H1 (cell line): ENCODE measurements around the gene PLCH2. TPM values are rescaled to one million over a fixed set of nuclear protein-coding genes. Genes with fewer than 3 reads are reported as not detected.

Experiments
- CBX5 ChIP-seq: fragments of 300-800, 300-1000 bp; sonication (generic); IDR thresholded peaks from 2 replicates; pipeline ENCODE4 v1.7.1; 2016; ENCODE audit warnings: antibody characterized with exemption, low read length, low read depth
- CHD1 ChIP-seq: IDR thresholded peaks from 2 replicates; pipeline ENCODE4 v1.6.1; 2012; ENCODE audit warnings: low read depth, low read length, improper control_type of control experiment
- CHD7 ChIP-seq: fragments of 300-600 bp; sonication (generic); IDR thresholded peaks from 2 replicates; pipeline ENCODE4 v1.7.1; 2012; ENCODE audit warnings: low read length, moderate library complexity, mild to moderate bottlenecking, inconsistent platforms; ENCODE audit not compliant: insufficient replicate concordance
- CTBP2 ChIP-seq: IDR thresholded peaks from 2 replicates; pipeline ENCODE4 v1.7.0; 2011; ENCODE audit warnings: borderline replicate concordance, mild to moderate bottlenecking, moderate library complexity, mixed read lengths, low read length; ENCODE audit not compliant: insufficient read depth, insufficient read length
- JUND ChIP-seq: IDR thresholded peaks from 2 replicates; pipeline ENCODE4 v1.6.1; 2011; ENCODE audit warnings: mild to moderate bottlenecking, improper control_type of control experiment, low read length
- RAD21 ChIP-seq, 2 experiments: IDR thresholded peaks in 1 of 2; conservative IDR thresholded peaks in 1 of 2; 2 replicates each; pipeline ENCODE4 v1.6.1; 2011; ENCODE audit warnings: low read depth in 2 of 2, low read length in 2 of 2, improper control_type of control experiment in 1 of 2, inconsistent platforms in 1 of 2, mild to moderate bottlenecking in 1 of 2, moderate library complexity in 1 of 2
- SIRT6 ChIP-seq: IDR thresholded peaks from one replicate; pipeline ENCODE4 v1.7.1; 2012; ENCODE audit warnings: low read length, inconsistent platforms
- TCF12 ChIP-seq: IDR thresholded peaks from 2 replicates; pipeline ENCODE4 v1.6.1; 2011; ENCODE audit warnings: low read depth, mild to moderate bottlenecking, low read length
- polyA plus RNA-seq, 7 experiments: library from polyadenylated mRNA; depleted of rRNA in 3 of 7; stranded (reverse) in 5 of 7; unstranded in 2 of 7; fragments of >200 nt in 5 of 7; fragments of 200-250 nt in 2 of 7; gene quantifications; 1 replicate in 5 of 7; 2 replicates in 1 of 7; 4 replicates in 1 of 7; pipeline versions ENCODE4 v1.2.1 to v1.2.3, GENCODE V29; 2011 to 2013; ENCODE audit warnings: missing spikeins in 2 of 7, mixed read lengths in 2 of 7
- total RNA-seq: library from RNA; stranded (reverse); fragmentation: NEBNext Ultra II Directional; extraction: Animal tissue kit (Norgen Biotek cat#: 25700); gene quantifications from 2 replicates; pipeline ENCODE4 v1.2.1, GENCODE V29; 2021
- TF ChIP-seq, protein P1 (sequence below): IDR thresholded peaks from 2 replicates; pipeline ENCODE4 v1.6.1; 2012; ENCODE audit warnings: inconsistent platforms

Gene PLCH2
- total and polyA plus RNA-seq, 2 of the 8 experiments (the other 6 are each of a cell fraction or from before 2014, with no cell fraction given), result 0.14 to 0.19 TPM

DNA sequence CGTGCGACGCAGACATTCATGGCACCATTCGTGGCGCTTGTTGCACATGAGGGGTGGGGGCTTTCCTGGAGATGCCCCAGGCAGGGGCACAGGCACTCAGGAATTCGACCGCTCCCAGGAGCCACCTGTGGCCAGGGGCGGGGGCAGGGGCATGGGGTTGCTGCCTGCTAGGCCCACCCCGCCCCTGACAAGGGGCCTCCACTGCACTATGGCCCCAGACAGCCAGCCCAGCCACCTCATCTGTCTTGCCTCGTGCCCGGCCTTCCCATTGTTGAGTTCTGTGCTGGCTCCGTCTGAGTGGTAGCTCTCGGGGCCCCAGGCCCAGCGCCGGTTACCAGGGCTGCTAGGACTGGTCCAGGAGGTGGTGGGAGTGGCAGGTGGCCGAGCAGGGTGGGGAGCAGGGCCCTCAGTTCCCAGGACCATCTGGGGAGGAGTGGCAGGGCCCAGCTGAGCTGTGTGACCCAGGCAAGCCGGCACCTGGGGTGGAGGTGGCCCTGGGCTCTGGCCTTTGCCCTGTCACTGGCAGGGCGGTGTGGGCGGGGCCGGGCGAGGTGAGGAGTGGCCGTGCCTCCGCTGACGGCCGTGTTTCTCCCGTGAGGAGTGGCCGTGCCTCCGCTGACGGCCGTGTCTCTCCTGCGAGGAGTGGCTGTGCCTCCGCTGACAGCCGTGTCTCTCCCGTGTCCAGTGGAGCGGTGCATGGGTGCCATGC lies 1.9 kb downstream of the PLCH2 start (continued):
- no peak for TF ChIP-seq CHD7
- no peak for TF ChIP-seq JUND
- no peak for TF ChIP-seq CTBP2
- TF ChIP-seq RAD21 (IDR thresholded peaks at IDR 0.05 in 1 of 2, conservative IDR thresholded peaks at IDR 0.05 in 1 of 2; ENCODE audit: low read depth in 2 of 2, low read length in 2 of 2), result no peak
- TF ChIP-seq SIRT6, result no peak
- TF ChIP-seq TCF12, result no peak
- TF ChIP-seq, protein P1, sequence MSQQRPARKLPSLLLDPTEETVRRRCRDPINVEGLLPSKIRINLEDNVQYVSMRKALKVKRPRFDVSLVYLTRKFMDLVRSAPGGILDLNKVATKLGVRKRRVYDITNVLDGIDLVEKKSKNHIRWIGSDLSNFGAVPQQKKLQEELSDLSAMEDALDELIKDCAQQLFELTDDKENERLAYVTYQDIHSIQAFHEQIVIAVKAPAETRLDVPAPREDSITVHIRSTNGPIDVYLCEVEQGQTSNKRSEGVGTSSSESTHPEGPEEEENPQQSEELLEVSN, result no peak
- TF ChIP-seq CBX5, result no peak
- no peak for TF ChIP-seq CHD1
